Peyer's patch (tissue), 4 donors: Measurements from ENCODE around the gene LDLRAD3.

Experiments
- POLR2A ChIP-seq, 2 donors: fragments of 450-650 bp; IDR thresholded peaks; one replicate each; pipeline ENCODE4 v1.5.1; 2017; ENCODE audit warnings: antibody characterized with exemption in 2 of 2, mild to moderate bottlenecking in 2 of 2, moderate library complexity in 2 of 2
- TF ChIP-seq, protein P1 (sequence below), 6 experiments: fragments of 450-650 bp in 4 of 6; fragments of 200-600 bp in 2 of 6; sonication (generic) in 1 of 6; IDR thresholded peaks; one replicate each; pipeline ENCODE4 v1.5.1; 2017 to 2019; ENCODE audit warnings: antibody characterized with exemption in 6 of 6, mild to moderate bottlenecking in 3 of 6, moderate library complexity in 1 of 6

DNA sequence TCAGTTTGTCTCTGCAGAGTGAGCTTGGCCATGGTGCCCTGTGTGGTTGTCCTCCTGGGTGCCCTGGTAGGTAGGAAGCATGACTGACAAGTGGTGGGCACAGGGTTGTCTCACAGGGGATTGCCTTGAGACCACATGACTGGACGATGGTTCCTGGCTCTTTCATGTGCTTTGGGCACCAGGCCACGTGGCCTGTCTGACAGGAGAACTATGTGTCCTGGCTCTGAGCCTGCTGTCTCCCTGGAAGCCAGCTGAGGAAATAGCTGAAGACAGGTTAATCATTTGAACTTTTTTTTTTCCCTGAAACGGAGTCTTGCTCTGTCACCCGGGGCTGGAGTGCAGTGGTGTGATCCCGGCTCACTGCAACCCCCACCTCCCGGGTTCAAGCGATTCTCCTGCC lies 93.2 kb downstream of the LDLRAD3 start:
- TF ChIP-seq POLR2A (IDR thresholded peaks at IDR 0.05) = no peak
- TF ChIP-seq, protein P1, sequence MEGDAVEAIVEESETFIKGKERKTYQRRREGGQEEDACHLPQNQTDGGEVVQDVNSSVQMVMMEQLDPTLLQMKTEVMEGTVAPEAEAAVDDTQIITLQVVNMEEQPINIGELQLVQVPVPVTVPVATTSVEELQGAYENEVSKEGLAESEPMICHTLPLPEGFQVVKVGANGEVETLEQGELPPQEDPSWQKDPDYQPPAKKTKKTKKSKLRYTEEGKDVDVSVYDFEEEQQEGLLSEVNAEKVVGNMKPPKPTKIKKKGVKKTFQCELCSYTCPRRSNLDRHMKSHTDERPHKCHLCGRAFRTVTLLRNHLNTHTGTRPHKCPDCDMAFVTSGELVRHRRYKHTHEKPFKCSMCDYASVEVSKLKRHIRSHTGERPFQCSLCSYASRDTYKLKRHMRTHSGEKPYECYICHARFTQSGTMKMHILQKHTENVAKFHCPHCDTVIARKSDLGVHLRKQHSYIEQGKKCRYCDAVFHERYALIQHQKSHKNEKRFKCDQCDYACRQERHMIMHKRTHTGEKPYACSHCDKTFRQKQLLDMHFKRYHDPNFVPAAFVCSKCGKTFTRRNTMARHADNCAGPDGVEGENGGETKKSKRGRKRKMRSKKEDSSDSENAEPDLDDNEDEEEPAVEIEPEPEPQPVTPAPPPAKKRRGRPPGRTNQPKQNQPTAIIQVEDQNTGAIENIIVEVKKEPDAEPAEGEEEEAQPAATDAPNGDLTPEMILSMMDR (IDR thresholded peaks at IDR 0.05) = no peak
